ENCODE measurements around the gene OPRL1.
A peak's percentile ranks its signal among the peaks of the same experiment; 100 is the strongest.

GRCh38 chr20:64053841-64054661, 25.8 kb upstream of the OPRL1 start:
- TF ChIP-seq CTCF (conservative IDR thresholded peaks at IDR 0.05 in 1 of 2, IDR thresholded peaks at IDR 0.05 in 1 of 2; ENCODE audit: extremely low read depth in 1 of 2, insufficient read depth in 1 of 2, low read depth in 1 of 2, low read length in 2 of 2) (peak in 1 of 2 donors; percentile 17), EZH2 (IDR thresholded peaks at IDR 0.05; ENCODE audit: borderline replicate concordance, low read length) (no peak)
